HCT116 (cell line): ENCODE measurements around the gene DNALI1. TPM values are rescaled to one million over a fixed set of nuclear protein-coding genes. Genes with fewer than 3 reads are reported as not detected.
"Not testable (repeated sequence)": the region's sequence is repeated elsewhere in the genome, so short reads cannot be mapped to it uniquely, and the experiment has no call there.

ENCODE experiments used
- ATAC-seq: fragments of 200-7000 bp; cut with Tn5 transposase; 2 replicates; pipeline ENCODE4 v1.9.1; 2020; ENCODE audit warnings: mild to moderate bottlenecking, moderate library complexity
- BruUV-seq: library from RNA; stranded (reverse); fragments of 400-500 nt; replicated peaks from 2 replicates; lab custom pipeline; 2021; lab: Mats Ljungman, UMichigan
- CTCF ChIA-PET: fragments of 300-600 bp; sonication (Branson Sonifier 250); formaldehyde crosslinking; loops from one replicate; lab custom pipeline; 2021; ENCODE audit warnings: antibody characterized with exemption; lab: Charles Lee
- POLR2A ChIA-PET: fragments of 300-600, 350-600 bp; sonication (Branson Sonifier 250); formaldehyde crosslinking; loops from one replicate; lab custom pipeline; 2021; ENCODE audit warnings: antibody characterized with exemption; lab: Charles Lee
- RAD21 ChIA-PET, 2 experiments: fragments of 300-600 bp; sonication (Branson Sonifier 250); formaldehyde crosslinking; loops; one replicate each; lab custom pipeline; 2023; ENCODE audit warnings: low total read pairs in 2 of 2; ENCODE audit not compliant: uncharacterized antibody in 2 of 2, unreplicated experiment in 2 of 2, low non-redundant PET in 1 of 2; lab: Charles Lee
- DNase-seq: peaks from one replicate; pipeline ENCODE4 v3.0.0-alpha.2; 2010; ENCODE audit warnings: low read depth, low spot score
- H2AFZ ChIP-seq: fragments of 200-600 bp; shearing (Covaris generic), sonication (generic); 2 replicates; pipeline ENCODE4 v1.6.1; 2017; ENCODE audit warnings: low read depth, mixed run types, mixed read lengths, antibody characterized with exemption, low read length; ENCODE audit not compliant: poor library complexity, severe bottlenecking
- H3K27ac ChIP-seq: 2 replicates; pipeline ENCODE4 v1.5.1; 2012; ENCODE audit warnings: low read depth, low read length
- H3K27me3 ChIP-seq: fragments of 200-600 bp; sonication (generic); 2 replicates; pipeline ENCODE4 v1.6.1; 2016; ENCODE audit warnings: mixed run types, low read length, mixed read lengths; ENCODE audit not compliant: insufficient read depth
- H3K36me3 ChIP-seq, 2 experiments: fragments of 200-500 bp in 1 of 2; fragments of 200-600 bp in 1 of 2; sonication (Bioruptor generic) in 1 of 2; sonication (generic) in 1 of 2; 2 replicates each; pipeline versions ENCODE4 v1.5.1 to v1.6.1; 2014 to 2016; ENCODE audit warnings: low read length in 2 of 2, inconsistent platforms in 1 of 2, mixed read lengths in 1 of 2, mixed run types in 1 of 2; ENCODE audit not compliant: insufficient read depth in 2 of 2, control insufficient read depth in 1 of 2
- H3K4me1 ChIP-seq, 2 experiments: fragments of 200-600 bp in 1 of 2; sonication (generic) in 1 of 2; 2 replicates each; pipeline versions ENCODE4 v1.5.1 to v1.6.1; 2012 to 2017; ENCODE audit warnings: low read length in 2 of 2, inconsistent platforms in 1 of 2, mild to moderate bottlenecking in 1 of 2, mixed read lengths in 1 of 2, mixed run types in 1 of 2, moderate library complexity in 1 of 2; ENCODE audit not compliant: insufficient read depth in 2 of 2, control insufficient read depth in 1 of 2
- H3K4me2 ChIP-seq: fragments of 200-600 bp; sonication (generic); 2 replicates; pipeline ENCODE4 v1.6.1; 2017; ENCODE audit warnings: mixed run types, low read length, mixed read lengths
- H3K4me3 ChIP-seq, 2 experiments: fragments of 200-600 bp in 1 of 2; sonication (generic) in 1 of 2; replicated peaks in 1 of 2; 2 replicates each; pipeline ENCODE4 v1.5.1; 2011 to 2016; ENCODE audit warnings: low read length in 2 of 2, control low read depth in 1 of 2, low read depth in 1 of 2, mild to moderate bottlenecking in 1 of 2, mixed read lengths in 1 of 2, mixed run types in 1 of 2
- H3K79me2 ChIP-seq: fragments of 200-600 bp; sonication (generic); 2 replicates; pipeline ENCODE4 v1.6.1; 2017; ENCODE audit warnings: mild to moderate bottlenecking, mixed run types, low read length, moderate library complexity, mixed read lengths; ENCODE audit not compliant: insufficient read depth
- H3K9ac ChIP-seq: fragments of 200-600 bp; sonication (generic); 2 replicates; pipeline ENCODE4 v1.6.1; 2016; ENCODE audit warnings: low read length, mixed read lengths
- H3K9me2 ChIP-seq: fragments of 200-600 bp; sonication (generic), shearing (Covaris generic); 2 replicates; pipeline ENCODE4 v1.6.1; 2017; ENCODE audit warnings: mixed run types, mild to moderate bottlenecking, moderate library complexity; ENCODE audit not compliant: insufficient read depth
- H3K9me3 ChIP-seq, 2 experiments: fragments of 200-500 bp in 1 of 2; fragments of 200-600 bp in 1 of 2; sonication (Bioruptor generic) in 1 of 2; sonication (generic) in 1 of 2; 2 replicates each; pipeline ENCODE4 v1.6.1; 2014 to 2017; ENCODE audit warnings: low read length in 2 of 2, mixed read lengths in 2 of 2, inconsistent platforms in 1 of 2, low read depth in 1 of 2, mild to moderate bottlenecking in 1 of 2, mixed run types in 1 of 2, moderate library complexity in 1 of 2; ENCODE audit not compliant: control insufficient read depth in 1 of 2, insufficient read depth in 1 of 2
- H4K20me1 ChIP-seq: fragments of 200-600 bp; sonication (generic), shearing (Covaris generic); 2 replicates; pipeline ENCODE4 v1.6.1; 2017; ENCODE audit warnings: mixed run types, mild to moderate bottlenecking, moderate library complexity; ENCODE audit not compliant: insufficient read depth
- FOSL1 ChIP-seq: IDR thresholded peaks from 2 replicates; pipeline ENCODE4 v1.6.1; 2012; ENCODE audit warnings: low read depth
- intact Hi-C: fragments of 100-400 bp; cut with micrococcal nuclease; formaldehyde crosslinking; loops from 2 replicates; pipeline ENCODE4 v1.10.0; 2022
- total RNA-seq: library from RNA; stranded (reverse); gene quantifications from one replicate; pipeline ENCODE4 v1.2.1, GENCODE V29; 2021; ENCODE audit not compliant: unreplicated experiment

DNALI1 gene
- total RNA-seq, 1 experiment from 2014 or later: 0.64 TPM

GRCh38 chr1:37529888-37530287, 26.9 kb upstream of the DNALI1 start:
- H3K4me3 ChIP-seq, H3K9ac ChIP-seq, H3K27me3 ChIP-seq, H2AFZ ChIP-seq, POLR2A ChIA-PET, BruUV-seq, H3K9me2 ChIP-seq, H3K36me3 ChIP-seq, H3K79me2 ChIP-seq, DNase-seq, H3K27ac ChIP-seq, H4K20me1 ChIP-seq, RAD21 ChIA-PET, H3K9me3 ChIP-seq, CTCF ChIA-PET, intact Hi-C loops: not testable (repeated sequence)
- peak; percentile 26; the same call in 1 of the 2 replicates for TF ChIP-seq FOSL1
- peaks cover 8 to 39% of the 10 kb centered on the region in 2 experiments for H3K4me1 ChIP-seq
- 0 out of 2 replicates have a peak overlapping the region, but pooled peaks have one; percentile 11 for H3K4me2 ChIP-seq
- peak; percentile 35; the same call in 1 of the 2 replicates for ATAC-seq

GRCh38 chr1:37532418-37533156, 24.2 kb upstream of the DNALI1 start:
- H3K9me3 ChIP-seq, RAD21 ChIA-PET, CTCF ChIA-PET, ATAC-seq, H3K27me3 ChIP-seq, H3K9me2 ChIP-seq, H3K4me2 ChIP-seq, BruUV-seq, H4K20me1 ChIP-seq, intact Hi-C loops, H2AFZ ChIP-seq, H3K4me3 ChIP-seq, H3K9ac ChIP-seq, H3K79me2 ChIP-seq, H3K27ac ChIP-seq, DNase-seq: not testable (repeated sequence)
- Histone ChIP-seq H3K4me1 (peaks cover 13 to 53% of the 10 kb centered on the region in 2 experiments), H3K36me3 (peaks cover 10 to 14% of the 10 kb centered on the region in 2 experiments; a peak in 3 of 4 replicates)
- POLR2A ChIA-PET: interaction anchor here (0.7 kb wide), 1 partner anchor 49 kb away, joined by 7 read pairs; no protein-coding TSS in a partner anchor
